ENCODE data around the gene RIPK1. TPM values are rescaled to one million over a fixed set of nuclear protein-coding genes. Genes with fewer than 3 reads are reported as not detected.
"Not testable (repeated sequence)": the region's sequence is repeated elsewhere in the genome, so short reads cannot be mapped to it uniquely, and the experiment has no call there.

The RIPK1 gene
- total RNA-seq, 1 donor from 2014 or later = 15.5 TPM

GRCh38 chr6:3041147-3041546 lies 27.1 kb upstream of the RIPK1 start:
- no peaks in the 10 kb centered on the region for H3K36me3 Mint-ChIP-seq (ENCODE audit: insufficient read depth)
- peaks cover under 1% of the 10 kb centered on the region for H3K9me3 Mint-ChIP-seq (ENCODE audit: low read depth)

GRCh38 chr6:3041606-3042005 lies 26.7 kb upstream of the RIPK1 start:
- H3K27ac Mint-ChIP-seq = peak overlapping the region; percentile 69
- H3K4me1 Mint-ChIP-seq (ENCODE audit: low read depth) = peaks cover 24% of the 10 kb centered on the region
- no peaks in the 10 kb centered on the region for H3K9me3 Mint-ChIP-seq (ENCODE audit: low read depth)
- DNase-seq (ENCODE audit: low spot score, unreplicated experiment) = no peak
- TF ChIP-seq CTCF (IDR thresholded peaks at IDR 0.05; ENCODE audit: unreplicated experiment) = no peak
- no peak overlapping the region for H3K4me3 Mint-ChIP-seq (ENCODE audit: low read depth)
- no peaks in the 10 kb centered on the region for H3K36me3 Mint-ChIP-seq (ENCODE audit: insufficient read depth)
- H3K27me3 Mint-ChIP-seq = no peaks in the 10 kb centered on the region

More at GRCh38 chr6:3041147-3041546, 27.1 kb upstream of the RIPK1 start:
- TF ChIP-seq CTCF (IDR thresholded peaks at IDR 0.05; ENCODE audit: unreplicated experiment) = no peak
- DNase-seq (ENCODE audit: low spot score, unreplicated experiment) = no peak
- no peaks in the 10 kb centered on the region for H3K27me3 Mint-ChIP-seq
- H3K4me3 Mint-ChIP-seq (ENCODE audit: low read depth) = no peak overlapping the region
- peak overlapping the region; percentile 69 for H3K27ac Mint-ChIP-seq
- peaks cover 25% of the 10 kb centered on the region for H3K4me1 Mint-ChIP-seq (ENCODE audit: low read depth)

GRCh38 chr6:3045369-3045768 lies 22.9 kb upstream of the RIPK1 start:
- Mint-ChIP-seq H3K36me3 (ENCODE audit: insufficient read depth) (no peaks in the 10 kb centered on the region), H3K9me3 (ENCODE audit: low read depth) (no peaks in the 10 kb centered on the region), H3K4me3 (ENCODE audit: low read depth) (no peak overlapping the region), H3K27me3 (peaks cover 7% of the 10 kb centered on the region), H3K4me1 (ENCODE audit: low read depth) (peaks cover 14% of the 10 kb centered on the region), H3K27ac (no peak overlapping the region)
- TF ChIP-seq CTCF (IDR thresholded peaks at IDR 0.05; ENCODE audit: unreplicated experiment) = no peak
- DNase-seq (ENCODE audit: low spot score, unreplicated experiment) = no peak

GRCh38 chr6:3045777-3046176 lies 22.5 kb upstream of the RIPK1 start:
- no peak for DNase-seq (ENCODE audit: low spot score, unreplicated experiment)
- Mint-ChIP-seq H3K27me3 (peaks cover 7% of the 10 kb centered on the region), H3K27ac (no peak overlapping the region), H3K4me3 (ENCODE audit: low read depth) (no peak overlapping the region), H3K9me3 (ENCODE audit: low read depth) (no peaks in the 10 kb centered on the region), H3K4me1 (ENCODE audit: low read depth) (peaks cover 14% of the 10 kb centered on the region), H3K36me3 (ENCODE audit: insufficient read depth) (no peaks in the 10 kb centered on the region)
- TF ChIP-seq CTCF (IDR thresholded peaks at IDR 0.05; ENCODE audit: unreplicated experiment) = no peak

GRCh38 chr6:3046295-3046694 lies 22.0 kb upstream of the RIPK1 start:
- H3K4me1 Mint-ChIP-seq (ENCODE audit: low read depth) = peaks cover 10% of the 10 kb centered on the region
- no peak for TF ChIP-seq CTCF (IDR thresholded peaks at IDR 0.05; ENCODE audit: unreplicated experiment)
- H3K4me3 Mint-ChIP-seq (ENCODE audit: low read depth) = no peak overlapping the region

GRCh38 chr6:3048009-3048408 lies 20.3 kb upstream of the RIPK1 start:
- H3K36me3 Mint-ChIP-seq (ENCODE audit: insufficient read depth); H3K4me1 Mint-ChIP-seq (ENCODE audit: low read depth); H3K27ac Mint-ChIP-seq; H3K4me3 Mint-ChIP-seq (ENCODE audit: low read depth); H3K9me3 Mint-ChIP-seq (ENCODE audit: low read depth); H3K27me3 Mint-ChIP-seq; DNase-seq (ENCODE audit: low spot score, unreplicated experiment): not testable (repeated sequence)

More at GRCh38 chr6:3046295-3046694, 22.0 kb upstream of the RIPK1 start:
- H3K27ac Mint-ChIP-seq = no peak overlapping the region
- peaks cover 7% of the 10 kb centered on the region for H3K27me3 Mint-ChIP-seq
- no peaks in the 10 kb centered on the region for H3K36me3 Mint-ChIP-seq (ENCODE audit: insufficient read depth)
- no peaks in the 10 kb centered on the region for H3K9me3 Mint-ChIP-seq (ENCODE audit: low read depth)
- no peak for DNase-seq (ENCODE audit: low spot score, unreplicated experiment)
